ENCODE data around the gene EXOC3. TPM values are rescaled to one million over a fixed set of nuclear protein-coding genes. Genes with fewer than 3 reads are reported as not detected.

EXOC3 gene
- total RNA-seq: 37.5 and 42.4 TPM in 2 replicates

DNA sequence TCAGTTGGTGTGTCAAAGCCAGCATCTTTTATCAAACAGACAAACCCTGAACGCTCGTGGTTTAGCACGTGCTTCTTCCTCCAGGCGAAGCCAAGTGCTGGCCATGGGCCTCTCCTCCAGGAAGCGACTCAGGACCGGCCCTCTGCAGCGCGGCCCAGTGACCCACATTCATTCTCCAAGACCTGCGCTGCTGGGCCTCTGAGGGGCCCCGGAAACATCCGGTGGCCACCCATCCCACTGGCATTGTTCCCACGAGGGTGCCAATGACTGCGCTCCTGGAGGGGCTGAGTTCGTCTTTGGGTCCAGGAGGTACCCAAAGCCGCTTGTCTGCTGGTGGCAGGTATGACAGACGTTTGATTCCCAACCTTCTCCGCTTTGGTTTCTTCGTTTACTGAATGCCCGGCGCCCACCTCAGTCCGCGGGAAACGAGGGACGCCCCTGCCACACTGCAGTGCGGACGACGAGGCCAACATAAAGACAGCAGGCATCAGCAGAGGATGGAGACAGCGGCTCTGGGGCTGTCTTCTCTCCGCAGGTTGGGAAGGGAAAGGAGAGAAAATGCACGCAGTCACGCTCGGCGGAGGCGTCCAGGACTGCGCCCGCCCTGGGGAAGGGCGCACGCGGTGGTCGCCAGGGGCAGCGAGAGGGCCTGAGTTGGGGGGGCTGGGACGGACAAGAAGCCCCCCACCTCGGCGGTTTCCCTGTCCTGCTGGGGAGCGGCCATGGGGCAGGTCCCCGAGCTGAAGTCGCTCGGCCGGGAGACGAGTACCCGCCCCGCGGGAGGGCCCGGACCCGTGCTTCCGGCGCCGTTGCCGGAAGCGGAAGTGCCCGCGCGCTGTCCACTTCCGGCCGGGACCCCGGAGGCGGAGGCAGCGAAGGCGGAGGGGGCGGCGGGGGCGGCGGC, at the start of gene EXOC3:
EXOC3 (plus strand) TSS at position 842 of the 904 bp plus-strand sequence. CDS start 3,030 bp downstream, outside the sequence.
- Histone ChIP-seq H3K4me3 (ENCODE audit: low read depth, low read length) (peak within 1 kb of the TSS; percentile 99), H3K27me3 (ENCODE audit: control insufficient read depth, insufficient read depth, low read length) (no peaks in the 10 kb centered on the region), H3K36me3 (ENCODE audit: control insufficient read depth, insufficient read depth, low read length) (peaks cover 5% of the 10 kb centered on the region)
- TF ChIP-seq, protein P1, sequence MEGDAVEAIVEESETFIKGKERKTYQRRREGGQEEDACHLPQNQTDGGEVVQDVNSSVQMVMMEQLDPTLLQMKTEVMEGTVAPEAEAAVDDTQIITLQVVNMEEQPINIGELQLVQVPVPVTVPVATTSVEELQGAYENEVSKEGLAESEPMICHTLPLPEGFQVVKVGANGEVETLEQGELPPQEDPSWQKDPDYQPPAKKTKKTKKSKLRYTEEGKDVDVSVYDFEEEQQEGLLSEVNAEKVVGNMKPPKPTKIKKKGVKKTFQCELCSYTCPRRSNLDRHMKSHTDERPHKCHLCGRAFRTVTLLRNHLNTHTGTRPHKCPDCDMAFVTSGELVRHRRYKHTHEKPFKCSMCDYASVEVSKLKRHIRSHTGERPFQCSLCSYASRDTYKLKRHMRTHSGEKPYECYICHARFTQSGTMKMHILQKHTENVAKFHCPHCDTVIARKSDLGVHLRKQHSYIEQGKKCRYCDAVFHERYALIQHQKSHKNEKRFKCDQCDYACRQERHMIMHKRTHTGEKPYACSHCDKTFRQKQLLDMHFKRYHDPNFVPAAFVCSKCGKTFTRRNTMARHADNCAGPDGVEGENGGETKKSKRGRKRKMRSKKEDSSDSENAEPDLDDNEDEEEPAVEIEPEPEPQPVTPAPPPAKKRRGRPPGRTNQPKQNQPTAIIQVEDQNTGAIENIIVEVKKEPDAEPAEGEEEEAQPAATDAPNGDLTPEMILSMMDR (IDR thresholded peaks at IDR 0.05; ENCODE audit: insufficient read depth, low read length, severe bottlenecking): no peak
- no peak for FAIRE-seq
- DNase-seq (ENCODE audit: low read depth): peak; percentile 22

DNA sequence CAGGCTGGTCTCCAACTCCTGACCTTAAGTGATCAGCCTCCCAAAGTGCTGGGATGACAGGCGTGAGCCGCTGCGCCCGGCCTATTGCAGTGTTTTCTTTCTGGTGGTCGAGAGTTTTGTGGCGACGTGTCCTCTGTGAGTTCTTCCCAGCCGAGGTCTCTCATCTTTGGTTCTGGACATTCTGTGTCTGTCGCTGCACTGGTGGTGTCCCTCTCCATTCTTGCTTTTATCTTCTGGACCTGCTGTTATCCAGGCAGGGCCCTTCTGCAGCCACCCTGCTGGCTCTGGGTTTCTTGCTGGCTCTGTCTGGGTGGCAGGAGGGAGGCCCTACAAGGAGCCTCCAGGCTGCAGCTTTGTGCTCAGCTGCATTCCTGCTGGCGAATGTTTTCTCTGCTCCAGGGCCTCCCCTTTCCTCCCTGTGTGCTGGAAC, 49.1 kb upstream of the EXOC3 start:
- Histone ChIP-seq H3K36me3 (ENCODE audit: control insufficient read depth, insufficient read depth, low read length) (no peaks in the 10 kb centered on the region), H3K27me3 (ENCODE audit: control insufficient read depth, insufficient read depth, low read length) (no peaks in the 10 kb centered on the region), H3K4me3 (ENCODE audit: low read depth, low read length) (no peak overlapping the region)
- TF ChIP-seq, protein P1 (IDR thresholded peaks at IDR 0.05; ENCODE audit: insufficient read depth, low read length, severe bottlenecking): no peak
- DNase-seq (ENCODE audit: low read depth) (no peak), FAIRE-seq (no peak)

DNA sequence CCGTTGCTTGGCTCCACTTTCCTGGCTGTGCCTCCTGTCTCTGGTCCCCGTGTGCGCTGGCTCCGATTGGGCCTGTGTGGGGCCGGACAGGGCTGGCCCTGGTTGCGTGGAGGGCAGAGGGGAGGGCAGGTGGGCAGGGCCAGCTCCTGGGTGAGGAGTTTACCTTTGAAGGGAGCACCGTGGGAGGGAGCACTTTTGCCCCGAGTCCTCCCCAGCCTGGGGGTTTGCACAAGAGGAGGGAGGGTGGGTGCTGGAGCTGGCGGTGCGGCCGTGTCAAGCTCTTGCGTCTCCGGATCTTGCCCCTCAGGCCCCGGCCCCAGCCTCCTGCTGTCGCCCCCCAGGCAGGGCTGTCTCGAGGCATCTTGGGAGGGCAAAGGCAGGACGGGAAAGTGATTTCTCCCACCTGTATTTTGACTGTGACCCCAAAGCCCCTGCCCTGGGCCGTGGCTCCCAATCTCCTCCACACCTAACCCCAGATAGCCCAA, 48.3 kb upstream of the EXOC3 start:
- FAIRE-seq: no peak
- TF ChIP-seq, protein P1 (IDR thresholded peaks at IDR 0.05; ENCODE audit: insufficient read depth, low read length, severe bottlenecking): no peak
- DNase-seq (ENCODE audit: low read depth): no peak

DNA sequence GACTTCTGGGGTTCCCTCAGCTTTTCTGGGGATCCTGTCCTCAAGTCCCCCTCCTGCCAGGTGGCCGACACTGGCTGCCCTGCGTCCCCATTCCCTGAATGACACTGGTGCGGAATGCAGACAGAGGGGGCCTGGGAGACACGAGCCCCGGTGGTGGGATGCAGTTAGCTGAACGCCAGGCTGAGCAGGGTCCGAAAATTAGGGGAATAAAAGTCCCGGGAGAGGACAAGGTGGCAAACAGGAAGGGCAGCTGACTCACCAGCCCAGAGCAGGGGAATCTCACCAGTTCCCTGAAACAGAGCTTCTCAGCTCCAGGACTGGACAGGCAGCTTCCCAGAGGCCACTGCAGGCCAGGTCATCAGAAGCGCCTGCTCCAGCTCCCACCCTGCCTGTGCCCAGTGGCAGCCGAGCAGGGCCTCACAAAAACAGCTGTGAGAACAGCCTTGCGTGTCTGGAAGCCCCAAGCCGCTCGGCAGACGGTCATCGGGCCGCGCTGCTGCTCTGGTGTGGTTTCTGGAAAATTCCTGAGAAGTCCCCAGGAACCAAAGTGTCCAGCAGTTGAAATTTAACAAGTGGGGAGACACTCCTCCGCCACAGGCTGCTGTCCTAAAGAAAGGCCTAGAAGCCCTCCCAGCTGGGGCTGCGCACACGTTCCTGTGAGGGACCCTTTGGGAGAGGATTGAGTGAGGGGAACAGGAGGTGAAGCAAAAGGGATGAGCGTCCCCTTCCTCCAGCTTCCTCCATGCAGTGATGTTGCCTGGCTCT, 47.6 kb upstream of the EXOC3 start:
- Histone ChIP-seq H3K4me3 (ENCODE audit: low read depth, low read length) (no peak overlapping the region), H3K36me3 (ENCODE audit: control insufficient read depth, insufficient read depth, low read length) (no peaks in the 10 kb centered on the region), H3K27me3 (ENCODE audit: control insufficient read depth, insufficient read depth, low read length) (peaks cover 6% of the 10 kb centered on the region)
- DNase-seq (ENCODE audit: low read depth) (no peak), FAIRE-seq (no peak)
- TF ChIP-seq, protein P1 (IDR thresholded peaks at IDR 0.05; ENCODE audit: insufficient read depth, low read length, severe bottlenecking): no peak

More for the DNA sequence above, 48.3 kb upstream of the EXOC3 start:
- peaks cover 5% of the 10 kb centered on the region for H3K27me3 ChIP-seq (ENCODE audit: control insufficient read depth, insufficient read depth, low read length)
- H3K36me3 ChIP-seq (ENCODE audit: control insufficient read depth, insufficient read depth, low read length): no peaks in the 10 kb centered on the region
- no peak overlapping the region for H3K4me3 ChIP-seq (ENCODE audit: low read depth, low read length)

DNA sequence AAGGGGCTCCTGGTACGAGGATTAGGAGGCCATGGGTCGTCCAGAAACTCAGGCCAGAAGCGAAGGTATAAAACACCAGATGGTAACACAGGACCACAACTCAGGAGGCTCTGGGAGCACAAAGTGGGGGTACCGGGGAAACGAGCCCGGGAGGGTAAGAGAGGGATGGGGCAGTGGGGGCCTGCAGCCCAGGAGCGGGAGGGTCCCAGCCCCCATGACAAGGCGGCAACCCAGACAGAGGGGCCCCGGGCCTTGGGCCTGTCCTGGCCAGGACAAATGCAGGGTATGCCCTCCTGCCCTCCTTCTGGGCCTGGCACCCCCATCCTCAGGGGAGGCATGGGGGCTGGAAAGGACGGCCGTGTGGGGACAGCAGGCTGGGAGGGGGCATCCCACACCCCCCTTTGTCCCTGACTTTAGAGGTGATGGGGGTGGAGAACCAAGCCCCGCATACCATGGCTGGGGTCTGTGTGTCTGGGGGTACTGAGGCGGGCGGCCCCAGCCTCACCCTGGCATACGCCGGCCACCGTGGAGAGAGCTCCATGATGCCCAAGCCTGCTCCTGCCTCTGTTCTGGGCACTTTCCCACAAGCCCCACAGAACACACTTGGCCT, 47.0 kb upstream of the EXOC3 start:
- Histone ChIP-seq H3K27me3 (ENCODE audit: control insufficient read depth, insufficient read depth, low read length) (peaks cover 6% of the 10 kb centered on the region), H3K4me3 (ENCODE audit: low read depth, low read length) (no peak overlapping the region), H3K36me3 (ENCODE audit: control insufficient read depth, insufficient read depth, low read length) (no peaks in the 10 kb centered on the region)
- DNase-seq (ENCODE audit: low read depth) (no peak), FAIRE-seq (no peak)
- TF ChIP-seq, protein P1 (IDR thresholded peaks at IDR 0.05; ENCODE audit: insufficient read depth, low read length, severe bottlenecking): no peak

Measured in bronchial epithelial cell (primary cell).